Keratinocyte (primary cell): Measurements from ENCODE around the gene FBXO31. TPM values are rescaled to one million over a fixed set of nuclear protein-coding genes. Genes with fewer than 3 reads are reported as not detected.

Experiments
- DNase-seq: peaks from one replicate; pipeline ENCODE4 v3.0.0-alpha.2; 2011; ENCODE audit warnings: low read depth, missing footprints, low spot score
- FAIRE-seq: peaks from 2 replicates; lab custom pipeline; 2011; peaks lifted over from hg19 to GRCh38; lab: Jason Lieb, UNC
- H2AFZ ChIP-seq: 2 replicates; pipeline ENCODE4 v1.6.0; 2012; ENCODE audit warnings: low read length, control low read depth, inconsistent platforms; ENCODE audit not compliant: control insufficient read depth
- H3K27ac ChIP-seq: 2 replicates; pipeline ENCODE4 v1.5.1; 2011; ENCODE audit warnings: low read length; ENCODE audit not compliant: control insufficient read depth, insufficient read depth
- H3K27me3 ChIP-seq: 3 replicates; pipeline ENCODE4 v1.6.0; 2011; ENCODE audit warnings: low read length; ENCODE audit not compliant: control insufficient read depth, insufficient read depth; ENCODE audit errors: extremely low read depth
- H3K36me3 ChIP-seq, 2 experiments: 2 replicates in 1 of 2; 3 replicates in 1 of 2; pipeline ENCODE4 v1.5.1; 2011; ENCODE audit warnings: low read length in 2 of 2, mild to moderate bottlenecking in 1 of 2; ENCODE audit not compliant: control insufficient read depth in 2 of 2, insufficient read depth in 2 of 2; ENCODE audit errors: extremely low read depth in 1 of 2
- H3K4me1 ChIP-seq: 3 replicates; pipeline ENCODE4 v1.5.1; 2011; ENCODE audit warnings: low read length; ENCODE audit not compliant: control insufficient read depth, insufficient read depth; ENCODE audit errors: extremely low read depth
- H3K4me2 ChIP-seq: 3 replicates; pipeline ENCODE4 v1.6.0; 2011; ENCODE audit warnings: low read depth, low read length; ENCODE audit not compliant: control insufficient read depth, insufficient read depth; ENCODE audit errors: extremely low read depth
- H3K4me3 ChIP-seq, 3 experiments: fragments of 200-600 bp in 1 of 3; sonication (generic) in 1 of 3; 2 replicates in 2 of 3; 3 replicates in 1 of 3; pipeline ENCODE4 v1.5.1; 2011 to 2016; ENCODE audit warnings: low read length in 3 of 3, mild to moderate bottlenecking in 3 of 3, control low read depth in 2 of 3, inconsistent platforms in 1 of 3, low read depth in 1 of 3, mixed read lengths in 1 of 3, mixed run types in 1 of 3, moderate library complexity in 1 of 3; ENCODE audit not compliant: control insufficient read depth in 2 of 3, insufficient read depth in 2 of 3; ENCODE audit errors: extremely low read depth in 1 of 3
- H3K79me2 ChIP-seq: 2 replicates; pipeline ENCODE4 v1.6.0; 2012; ENCODE audit warnings: low read length; ENCODE audit not compliant: control insufficient read depth, insufficient read depth
- H3K9ac ChIP-seq: 3 replicates; pipeline ENCODE4 v1.6.0; 2011; ENCODE audit warnings: low read length; ENCODE audit not compliant: control insufficient read depth, insufficient read depth; ENCODE audit errors: extremely low read depth
- H3K9me1 ChIP-seq: 3 replicates; pipeline ENCODE4 v1.6.0; 2011; ENCODE audit warnings: low read length; ENCODE audit not compliant: control insufficient read depth, insufficient read depth; ENCODE audit errors: extremely low read depth
- H3K9me3 ChIP-seq: 2 replicates; pipeline ENCODE4 v1.5.1; 2012; ENCODE audit warnings: low read depth, low read length; ENCODE audit not compliant: control insufficient read depth
- H4K20me1 ChIP-seq: 3 replicates; pipeline ENCODE4 v1.6.0; 2011; ENCODE audit warnings: low read length; ENCODE audit not compliant: control insufficient read depth, insufficient read depth; ENCODE audit errors: extremely low read depth
- CTCF ChIP-seq, 3 experiments: IDR thresholded peaks in 1 of 3; conservative IDR thresholded peaks in 1 of 3; optimal IDR thresholded peaks in 1 of 3; 2 replicates in 2 of 3; 3 replicates in 1 of 3; pipeline versions ENCODE3 to v1.5.1; 2011; ENCODE audit warnings: low read length in 3 of 3, mild to moderate bottlenecking in 3 of 3, moderate library complexity in 2 of 3, control low read depth in 1 of 3, inconsistent platforms in 1 of 3; ENCODE audit not compliant: insufficient read depth in 2 of 3; ENCODE audit errors: extremely low read depth in 1 of 3
- EZH2 ChIP-seq: IDR thresholded peaks from one replicate; pipeline ENCODE4 v1.6.1; 2012; ENCODE audit warnings: inconsistent platforms, mild to moderate bottlenecking, low read length, moderate library complexity
- dilution Hi-C: fragments of 300-500 bp; cut with MboI; formaldehyde crosslinking; loops from one replicate; pipeline ENCODE4 v1.7.0; 2020; ENCODE audit warnings: low sequenced_read_pairs; ENCODE audit not compliant: extremely low pct_ligation_motif_present
- polyA plus RNA-seq, 5 experiments: library from polyadenylated mRNA; depleted of rRNA in 3 of 5; stranded (reverse) in 3 of 5; stranded (forward) in 1 of 5; unstranded in 1 of 5; fragments of >200 nt; gene quantifications; 1 replicate in 1 of 5; 2 replicates in 3 of 5; 3 replicates in 1 of 5; pipeline versions ENCODE4 v1.2.1 to v1.2.3, GENCODE V29; 2011 to 2012; ENCODE audit warnings: missing spikeins in 2 of 5, low read depth in 1 of 5, low replicate concordance in 1 of 5

Gene FBXO31
- polyA plus RNA-seq, 1 donor (not counting 4 experiments of a cell fraction or from before 2014, with no cell fraction given): 17.0 TPM

GRCh38 chr16:87406495-87407088, 23.0 kb upstream of the FBXO31 start:
- Histone ChIP-seq H3K27ac (no peak overlapping the region), H3K9ac (no peak overlapping the region), H4K20me1 (no peaks in the 10 kb centered on the region), H3K4me2 (no peak overlapping the region), H3K9me3 (no peaks in the 10 kb centered on the region), H3K4me1 (no peaks in the 10 kb centered on the region), H2AFZ (no peak overlapping the region), H3K4me3 (no peak overlapping the region), H3K79me2 (no peaks in the 10 kb centered on the region), H3K9me1 (no peaks in the 10 kb centered on the region), H3K27me3 (no peaks in the 10 kb centered on the region), H3K36me3 (peaks cover 17 to 22% of the 10 kb centered on the region in 2 experiments)
- no peak for TF ChIP-seq EZH2
- no peak for TF ChIP-seq CTCF (optimal IDR thresholded peaks at IDR 0.05 in 1 of 3, IDR thresholded peaks at IDR 0.05 in 1 of 3, conservative IDR thresholded peaks at IDR 0.05 in 1 of 3; ENCODE audit: extremely low read depth in 1 of 3, insufficient read depth in 2 of 3, low read length in 3 of 3)
- no peak for FAIRE-seq
- no peak for DNase-seq
- dilution Hi-C loops: no loop called here

GRCh38 chr16:87404764-87405625, 21.4 kb upstream of the FBXO31 start:
- TF ChIP-seq EZH2: no peak
- no peak for TF ChIP-seq CTCF (optimal IDR thresholded peaks at IDR 0.05 in 1 of 3, IDR thresholded peaks at IDR 0.05 in 1 of 3, conservative IDR thresholded peaks at IDR 0.05 in 1 of 3; ENCODE audit: extremely low read depth in 1 of 3, insufficient read depth in 2 of 3, low read length in 3 of 3)
- no peaks in the 10 kb centered on the region for H3K27me3 ChIP-seq
- H2AFZ ChIP-seq: no peak overlapping the region
- DNase-seq (no peak), FAIRE-seq (no peak)
- no peak overlapping the region for H3K9ac ChIP-seq
- H3K9me3 ChIP-seq: no peaks in the 10 kb centered on the region
- no peaks in the 10 kb centered on the region for H3K4me1 ChIP-seq
- no peak overlapping the region for H3K27ac ChIP-seq
- H3K4me3 ChIP-seq: no peak overlapping the region
- H3K9me1 ChIP-seq: no peaks in the 10 kb centered on the region
- H4K20me1 ChIP-seq: no peaks in the 10 kb centered on the region
- peaks cover 18 to 32% of the 10 kb centered on the region in 2 experiments for H3K36me3 ChIP-seq
- H3K4me2 ChIP-seq: no peak overlapping the region
- dilution Hi-C loops: no loop called here
- no peaks in the 10 kb centered on the region for H3K79me2 ChIP-seq
